ENCODE data around the gene GRK5.

The GRK5 gene

DNA sequence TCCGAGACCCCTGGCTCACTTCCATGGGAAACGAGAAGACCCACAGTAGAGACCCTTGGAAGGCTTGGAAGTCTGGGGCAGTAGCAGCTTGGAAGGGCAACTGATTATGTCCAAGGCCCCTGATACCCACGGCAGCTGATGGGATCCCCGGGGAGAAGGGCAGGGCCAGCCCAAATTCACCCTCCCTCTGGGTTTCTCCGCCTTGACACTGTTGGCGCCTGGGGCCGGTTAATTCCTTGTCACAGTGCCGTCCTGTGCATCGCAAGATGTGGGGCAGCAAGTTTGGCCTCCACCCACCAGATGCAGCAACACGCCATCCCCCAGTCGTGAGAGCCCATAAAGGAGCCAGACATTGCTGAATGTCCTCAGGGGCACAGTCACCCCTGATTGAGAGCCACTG, 245.9 kb downstream of the GRK5 start:
- no peak overlapping the region for H3K4me3 ChIP-seq (ENCODE audit: low read depth, low read length)
- TF ChIP-seq, protein P1, sequence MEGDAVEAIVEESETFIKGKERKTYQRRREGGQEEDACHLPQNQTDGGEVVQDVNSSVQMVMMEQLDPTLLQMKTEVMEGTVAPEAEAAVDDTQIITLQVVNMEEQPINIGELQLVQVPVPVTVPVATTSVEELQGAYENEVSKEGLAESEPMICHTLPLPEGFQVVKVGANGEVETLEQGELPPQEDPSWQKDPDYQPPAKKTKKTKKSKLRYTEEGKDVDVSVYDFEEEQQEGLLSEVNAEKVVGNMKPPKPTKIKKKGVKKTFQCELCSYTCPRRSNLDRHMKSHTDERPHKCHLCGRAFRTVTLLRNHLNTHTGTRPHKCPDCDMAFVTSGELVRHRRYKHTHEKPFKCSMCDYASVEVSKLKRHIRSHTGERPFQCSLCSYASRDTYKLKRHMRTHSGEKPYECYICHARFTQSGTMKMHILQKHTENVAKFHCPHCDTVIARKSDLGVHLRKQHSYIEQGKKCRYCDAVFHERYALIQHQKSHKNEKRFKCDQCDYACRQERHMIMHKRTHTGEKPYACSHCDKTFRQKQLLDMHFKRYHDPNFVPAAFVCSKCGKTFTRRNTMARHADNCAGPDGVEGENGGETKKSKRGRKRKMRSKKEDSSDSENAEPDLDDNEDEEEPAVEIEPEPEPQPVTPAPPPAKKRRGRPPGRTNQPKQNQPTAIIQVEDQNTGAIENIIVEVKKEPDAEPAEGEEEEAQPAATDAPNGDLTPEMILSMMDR (IDR thresholded peaks at IDR 0.05; ENCODE audit: low read depth, low read length) = no peak

GRCh38 chr10:119454316-119454715, 246.9 kb downstream of the GRK5 start:
- H3K4me3 ChIP-seq (ENCODE audit: low read depth, low read length) = no peak overlapping the region
- TF ChIP-seq, protein P1 (IDR thresholded peaks at IDR 0.05; ENCODE audit: low read depth, low read length) = no peak

GRCh38 chr10:119454990-119455389, 247.6 kb downstream of the GRK5 start:
- TF ChIP-seq, protein P1 (IDR thresholded peaks at IDR 0.05; ENCODE audit: low read depth, low read length) = no peak
- no peak overlapping the region for H3K4me3 ChIP-seq (ENCODE audit: low read depth, low read length)

DNA sequence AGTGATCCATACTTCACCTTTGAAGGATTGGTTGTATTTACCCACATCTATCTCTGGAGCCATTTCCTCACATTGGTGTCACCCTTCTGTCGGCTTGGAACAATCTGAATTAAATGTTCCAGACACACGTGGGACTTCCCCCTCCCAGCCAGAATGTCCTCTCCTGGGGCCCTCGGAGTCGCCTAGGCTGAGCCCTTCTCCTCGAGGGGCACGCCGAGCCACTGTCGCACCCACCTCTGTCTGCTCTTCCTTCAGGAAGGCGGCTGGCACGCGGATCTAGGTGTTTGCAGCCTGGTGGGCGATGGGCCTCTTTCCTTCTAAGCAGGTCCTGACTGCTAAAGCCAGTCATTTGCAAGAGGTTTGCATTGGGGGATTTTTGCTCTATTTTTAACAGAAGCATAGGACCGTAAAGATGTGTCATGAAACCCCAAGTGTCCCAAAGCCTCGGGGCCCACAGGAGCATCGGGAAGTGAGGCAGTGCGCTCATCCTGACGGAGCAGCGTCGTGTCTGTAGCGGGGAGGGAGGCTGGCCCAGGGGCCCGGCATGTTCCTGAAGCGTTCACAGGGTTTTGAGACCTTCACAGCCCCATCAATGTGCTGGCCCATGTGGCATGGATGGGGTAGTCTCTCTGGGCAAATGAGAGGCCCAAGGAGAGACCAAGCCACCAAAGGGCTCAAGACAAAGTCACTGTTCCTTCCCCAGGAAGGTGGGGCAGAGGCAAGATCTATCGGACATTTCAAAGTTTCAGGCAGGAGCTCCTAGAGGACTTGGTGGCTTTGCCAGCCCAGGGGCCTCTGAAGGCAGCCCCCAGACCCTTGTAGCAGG, 248.5 kb downstream of the GRK5 start:
- H3K4me3 ChIP-seq (ENCODE audit: low read depth, low read length) = no peak overlapping the region
- TF ChIP-seq, protein P1 (IDR thresholded peaks at IDR 0.05; ENCODE audit: low read depth, low read length) = no peak

DNA sequence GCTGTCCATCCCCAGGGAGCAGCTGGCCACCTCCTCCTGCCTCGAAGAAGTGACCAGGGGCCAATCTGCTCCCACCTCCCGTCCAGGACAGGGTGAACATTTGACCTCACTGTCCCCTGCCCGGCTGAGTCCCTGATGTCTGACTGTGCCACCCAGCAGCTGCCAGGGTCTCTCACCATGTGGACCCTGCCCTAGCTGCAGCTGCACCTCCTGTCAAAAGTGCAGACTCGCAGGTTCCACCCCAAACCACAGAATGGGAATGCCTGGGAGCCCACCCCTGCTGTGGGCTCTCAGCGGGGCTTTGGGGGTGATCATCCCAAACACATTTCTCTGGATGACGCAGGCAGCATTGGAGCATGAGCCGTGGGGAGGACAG, 249.1 kb downstream of the GRK5 start:
- H3K4me3 ChIP-seq (ENCODE audit: low read depth, low read length) = no peak overlapping the region
- TF ChIP-seq, protein P1 (IDR thresholded peaks at IDR 0.05; ENCODE audit: low read depth, low read length) = no peak

- TF ChIP-seq, protein P1 (IDR thresholded peaks at IDR 0.05; ENCODE audit: low read depth, low read length) = no peak
- no peak overlapping the region for H3K4me3 ChIP-seq (ENCODE audit: low read depth, low read length)
These were observed 250.8 kb downstream of the GRK5 start for GRCh38 chr10:119457966-119458766.

Measured in WI38 (cell line).